Fibroblast of lung (primary cell): ENCODE data around the gene F2R. TPM values are rescaled to one million over a fixed set of nuclear protein-coding genes. Genes with fewer than 3 reads are reported as not detected.
"Not testable (repeated sequence)": the region's sequence is repeated elsewhere in the genome, so short reads cannot be mapped to it uniquely, and the experiment has no call there.

Experiments used
- DNase-seq, 2 donors: peaks; one replicate each; pipeline versions ENCODE4 v3.0.0 to v3.0.0-alpha.2; 2010; ENCODE audit warnings: low read depth in 2 of 2
- H2AFZ ChIP-seq: 2 replicates; pipeline ENCODE4 v1.5.1; 2012; ENCODE audit warnings: low read length, control low read depth, inconsistent platforms
- H3K27ac ChIP-seq: 2 replicates; pipeline ENCODE4 v1.5.1; 2011; ENCODE audit warnings: low read length, control low read depth; ENCODE audit not compliant: insufficient read depth
- H3K27me3 ChIP-seq: 2 replicates; pipeline ENCODE4 v1.5.1; 2011; ENCODE audit warnings: mild to moderate bottlenecking, low read length; ENCODE audit not compliant: control insufficient read depth, insufficient read depth
- H3K36me3 ChIP-seq: 2 replicates; pipeline ENCODE4 v1.5.1; 2011; ENCODE audit warnings: low read length; ENCODE audit not compliant: control insufficient read depth, insufficient read depth
- H3K4me1 ChIP-seq: 2 replicates; pipeline ENCODE4 v1.5.1; 2011; ENCODE audit warnings: low read length; ENCODE audit not compliant: control insufficient read depth, insufficient read depth; ENCODE audit errors: extremely low read depth
- H3K4me2 ChIP-seq: 2 replicates; pipeline ENCODE4 v1.5.1; 2011; ENCODE audit warnings: low read length, control low read depth; ENCODE audit not compliant: insufficient read depth; ENCODE audit errors: extremely low read depth
- H3K4me3 ChIP-seq, 4 experiments: fragments of 200-600 bp in 1 of 4; sonication (generic) in 1 of 4; replicated peaks in 1 of 4; 2 replicates each; pipeline ENCODE4 v1.5.1; 2011 to 2016; ENCODE audit warnings: low read length in 4 of 4, low read depth in 3 of 4, mild to moderate bottlenecking in 3 of 4, control low read depth in 2 of 4, inconsistent platforms in 1 of 4, mixed read lengths in 1 of 4; ENCODE audit not compliant: insufficient read depth in 1 of 4; ENCODE audit errors: control extremely low read depth in 1 of 4
- H3K79me2 ChIP-seq: 2 replicates; pipeline ENCODE4 v1.5.1; 2012; ENCODE audit warnings: mild to moderate bottlenecking, low read length, inconsistent platforms; ENCODE audit not compliant: control insufficient read depth, insufficient read depth
- H3K9ac ChIP-seq: 2 replicates; pipeline ENCODE4 v1.5.1; 2011; ENCODE audit warnings: mild to moderate bottlenecking, low read length, control low read depth; ENCODE audit not compliant: insufficient read depth
- H3K9me3 ChIP-seq: 2 replicates; pipeline ENCODE4 v1.5.1; 2012; ENCODE audit warnings: low read depth, low read length; ENCODE audit not compliant: control insufficient read depth, insufficient read depth
- H4K20me1 ChIP-seq: 2 replicates; pipeline ENCODE4 v1.5.1; 2011; ENCODE audit warnings: low read length; ENCODE audit not compliant: control insufficient read depth, insufficient read depth; ENCODE audit errors: extremely low read depth
- CTCF ChIP-seq, 2 donors: IDR thresholded peaks in 1 of 2; conservative IDR thresholded peaks in 1 of 2; 1 replicate in 1 of 2; 2 replicates in 1 of 2; pipeline ENCODE4 v1.5.1; 2011 to 2012; ENCODE audit warnings: low read length in 2 of 2, control low read depth in 1 of 2, inconsistent platforms in 1 of 2, low read depth in 1 of 2, mild to moderate bottlenecking in 1 of 2
- EZH2 ChIP-seq: IDR thresholded peaks from 2 replicates; pipeline ENCODE4 v1.5.1; 2012; ENCODE audit warnings: low read length, control low read depth, mild to moderate bottlenecking; ENCODE audit errors: missing control alignments
- polyA plus RNA-seq, 2 donors: library from polyadenylated mRNA; depleted of rRNA in 1 of 2; stranded (reverse) in 1 of 2; unstranded in 1 of 2; fragments of >200 nt; gene quantifications; 2 replicates each; pipeline ENCODE4 v1.2.1, GENCODE V29; 2011 to 2012; ENCODE audit warnings: missing spikeins in 1 of 2
- total RNA-seq: library from RNA; depleted of rRNA; stranded (reverse); fragments of >200 nt; gene quantifications from 2 replicates; pipeline ENCODE4 v1.2.1, GENCODE V29; 2014

F2R gene
- total and polyA plus RNA-seq, 2 donors (not counting 1 experiment from before 2014, with no cell fraction given), result 265 to 797 TPM

GRCh38 chr5:76735762-76736545 lies 20.0 kb downstream of the F2R start:
- TF ChIP-seq EZH2, result no peak
- TF ChIP-seq CTCF (conservative IDR thresholded peaks at IDR 0.05 in 1 of 2, IDR thresholded peaks at IDR 0.05 in 1 of 2; ENCODE audit: low read depth in 1 of 2, low read length in 2 of 2), result no peak
- H3K4me1 ChIP-seq, result no peaks in the 10 kb centered on the region
- no peak overlapping the region for H2AFZ ChIP-seq
- H3K27ac ChIP-seq, result no peak overlapping the region
- H3K4me2 ChIP-seq, result no peak overlapping the region
- no peak overlapping the region for H3K4me3 ChIP-seq
- no peaks in the 10 kb centered on the region for H4K20me1 ChIP-seq
- peaks cover 21% of the 10 kb centered on the region for H3K36me3 ChIP-seq
- no peak for DNase-seq
- no peaks in the 10 kb centered on the region for H3K9me3 ChIP-seq
- no peaks in the 10 kb centered on the region for H3K27me3 ChIP-seq
- H3K79me2 ChIP-seq, result peaks cover 33% of the 10 kb centered on the region
- H3K9ac ChIP-seq, result no peak overlapping the region

GRCh38 chr5:76736679-76737556 lies 21.0 kb downstream of the F2R start:
- no peaks in the 10 kb centered on the region for H3K27me3 ChIP-seq
- no peaks in the 10 kb centered on the region for H3K9me3 ChIP-seq
- TF ChIP-seq EZH2 (no peak), CTCF (conservative IDR thresholded peaks at IDR 0.05 in 1 of 2, IDR thresholded peaks at IDR 0.05 in 1 of 2; ENCODE audit: low read depth in 1 of 2, low read length in 2 of 2) (no peak)
- H2AFZ ChIP-seq, result no peak overlapping the region
- H3K27ac ChIP-seq, result no peak overlapping the region
- no peak overlapping the region for H3K4me3 ChIP-seq
- no peak overlapping the region for H3K4me2 ChIP-seq
- no peaks in the 10 kb centered on the region for H3K4me1 ChIP-seq
- no peak overlapping the region for H3K9ac ChIP-seq
- no peak for DNase-seq
- H3K79me2 ChIP-seq, result peaks cover 26% of the 10 kb centered on the region
- peaks cover 20% of the 10 kb centered on the region for H3K36me3 ChIP-seq
- H4K20me1 ChIP-seq, result no peaks in the 10 kb centered on the region

GRCh38 chr5:76737846-76738245 lies 21.9 kb downstream of the F2R start:
- no peak for DNase-seq
- H3K9me3 ChIP-seq, result no peaks in the 10 kb centered on the region
- no peaks in the 10 kb centered on the region for H3K4me1 ChIP-seq
- no peak overlapping the region for H3K4me2 ChIP-seq
- H4K20me1 ChIP-seq, result no peaks in the 10 kb centered on the region
- H3K4me3 ChIP-seq, result no peak overlapping the region
- peaks cover 13% of the 10 kb centered on the region for H3K36me3 ChIP-seq
- TF ChIP-seq CTCF (conservative IDR thresholded peaks at IDR 0.05 in 1 of 2, IDR thresholded peaks at IDR 0.05 in 1 of 2; ENCODE audit: low read depth in 1 of 2, low read length in 2 of 2), result no peak
- no peak for TF ChIP-seq EZH2
- no peak overlapping the region for H3K9ac ChIP-seq
- peaks cover 16% of the 10 kb centered on the region for H3K79me2 ChIP-seq
- H2AFZ ChIP-seq, result no peak overlapping the region
- H3K27ac ChIP-seq, result peak overlapping the region; percentile 66
- H3K27me3 ChIP-seq, result no peaks in the 10 kb centered on the region

GRCh38 chr5:76741506-76741905 lies 25.6 kb downstream of the F2R start:
- not testable (repeated sequence) for H3K9me3 ChIP-seq, H3K4me3 ChIP-seq, H2AFZ ChIP-seq, H3K27ac ChIP-seq, H3K4me2 ChIP-seq, DNase-seq, H3K9ac ChIP-seq, H4K20me1 ChIP-seq, H3K79me2 ChIP-seq, H3K27me3 ChIP-seq, H3K4me1 ChIP-seq, H3K36me3 ChIP-seq
